A549 (cell line): ENCODE results near the gene NRG3. TPM values are rescaled to one million over a fixed set of nuclear protein-coding genes. Genes with fewer than 3 reads are reported as not detected.

Experiments used
- ATAC-seq, 2 experiments: fragments of 200-7000 bp in 1 of 2; fragments of >200 bp in 1 of 2; cut with Nextera tagmentation in 1 of 2; cut with Tn5 transposase in 1 of 2; 3 replicates each; pipeline versions ENCODE4 v1.8.0 to v1.9.1; 2018 to 2020; ENCODE audit warnings: mild to moderate bottlenecking in 1 of 2, moderate library complexity in 1 of 2
- CTCF ChIA-PET: fragments of 300-600 bp; sonication (Branson Sonifier 250); formaldehyde crosslinking; extraction: SDS; loops from one replicate; lab custom pipeline; 2021; ENCODE audit warnings: antibody characterized with exemption, inconsistent platforms; lab: Yijun Ruan, JAX
- POLR2A ChIA-PET: fragments of 350-600 bp; formaldehyde crosslinking; extraction: SDS; loops from one replicate; lab custom pipeline; 2021; ENCODE audit warnings: antibody characterized with exemption, inconsistent platforms; lab: Yijun Ruan, JAX
- DNase-seq, 2 experiments: peaks; one replicate each; pipeline versions ENCODE4 v3.0.0 to v3.0.0-alpha.2; 2011 to 2016; ENCODE audit warnings: low read depth in 1 of 2, low spot score in 1 of 2
- FAIRE-seq: peaks from 2 replicates; lab custom pipeline; 2011; peaks lifted over from hg19 to GRCh38; lab: Jason Lieb, UNC
- H3K27ac ChIP-seq, 2 experiments: fragments of >200 bp; sonication (Bioruptor Twin); formaldehyde crosslinking; 3 replicates each; pipeline ENCODE4 v1.5.1; 2016 to 2017
- H3K4me1 ChIP-seq: fragments of >200 bp; sonication (Bioruptor Twin); formaldehyde crosslinking; 3 replicates; pipeline ENCODE4 v1.6.1; 2016
- H3K4me2 ChIP-seq: fragments of >200 bp; sonication (Bioruptor Twin); formaldehyde crosslinking; 3 replicates; pipeline ENCODE4 v1.6.1; 2016
- H3K4me3 ChIP-seq: fragments of >200 bp; sonication (Bioruptor Twin); formaldehyde crosslinking; 3 replicates; pipeline ENCODE4 v1.5.1; 2016
- H3K9me3 ChIP-seq: fragments of >200 bp; sonication (Bioruptor Twin); formaldehyde crosslinking; 3 replicates; pipeline ENCODE4 v1.6.1; 2016
- BCL3 ChIP-seq: fragments of >200 bp; sonication (Bioruptor Twin); formaldehyde crosslinking; IDR thresholded peaks from 3 replicates; pipeline ENCODE4 v1.6.1; 2016
- CEBPB ChIP-seq, 2 experiments: fragments of >200 bp in 1 of 2; sonication (Bioruptor Twin) in 1 of 2; formaldehyde crosslinking in 1 of 2; IDR thresholded peaks; 2 replicates each; pipeline ENCODE4 v1.6.1; 2012 to 2016
- E2F6 ChIP-seq: IDR thresholded peaks from 2 replicates; pipeline ENCODE4 v1.6.1; 2012; ENCODE audit warnings: low read depth, borderline replicate concordance
- ELK1 ChIP-seq: fragments of 150-350 bp; IDR thresholded peaks from 2 replicates; pipeline ENCODE4 v1.6.1; 2014; ENCODE audit warnings: low read depth, mild to moderate bottlenecking, low read length
- EP300 ChIP-seq, 2 experiments: fragments of >200 bp; sonication (Bioruptor Twin); formaldehyde crosslinking; IDR thresholded peaks; 2 replicates in 1 of 2; 3 replicates in 1 of 2; pipeline ENCODE4 v1.6.1; 2016 to 2017
- FOSB ChIP-seq: fragments of 250-450 bp; sonication (Bioruptor Pico); IDR thresholded peaks from 2 replicates; pipeline ENCODE4 v1.5.0; 2020; ENCODE audit warnings: mild to moderate bottlenecking, moderate library complexity
- FOSL2 ChIP-seq, 2 experiments: fragments of 450-650 bp in 1 of 2; fragments of >200 bp in 1 of 2; sonication (Bioruptor Twin) in 1 of 2; formaldehyde crosslinking; IDR thresholded peaks; 2 replicates each; pipeline versions ENCODE4 v1.5.0 to v1.6.1; 2016 to 2020; ENCODE audit warnings: mild to moderate bottlenecking in 1 of 2, moderate library complexity in 1 of 2
- FOXS1 ChIP-seq: fragments of 250-450 bp; sonication (Bioruptor Pico); IDR thresholded peaks from 2 replicates; pipeline ENCODE4 v1.5.0; 2020; ENCODE audit warnings: mild to moderate bottlenecking, moderate library complexity
- HES2 ChIP-seq: fragments of >200 bp; sonication (Bioruptor Twin); formaldehyde crosslinking; IDR thresholded peaks from 2 replicates; pipeline ENCODE4 v1.6.1; 2016
- HEYL ChIP-seq: fragments of 250-450 bp; sonication (Bioruptor Pico); IDR thresholded peaks from 2 replicates; pipeline ENCODE4 v1.8.0; 2021; ENCODE audit warnings: mild to moderate bottlenecking, moderate library complexity
- HOXB13 ChIP-seq: fragments of 250-450 bp; sonication (Bioruptor Pico); IDR thresholded peaks from 2 replicates; pipeline ENCODE4 v1.5.0; 2020; ENCODE audit warnings: low read depth, mild to moderate bottlenecking, moderate library complexity
- JUN ChIP-seq, 2 experiments: fragments of >200 bp; sonication (Bioruptor Twin); formaldehyde crosslinking; IDR thresholded peaks; 2 replicates in 1 of 2; 3 replicates in 1 of 2; pipeline ENCODE4 v1.6.1; 2016 to 2017
- JUNB ChIP-seq: fragments of >200 bp; sonication (Bioruptor Twin); formaldehyde crosslinking; IDR thresholded peaks from 2 replicates; pipeline ENCODE4 v1.6.1; 2016
- KDM1A ChIP-seq: fragments of 200-600 bp; sonication (generic); IDR thresholded peaks from 2 replicates; pipeline ENCODE4 v1.6.1; 2016; ENCODE audit warnings: low read depth, mild to moderate bottlenecking
- MAFK ChIP-seq: fragments of 450-650 bp; IDR thresholded peaks from 2 replicates; pipeline ENCODE4 v1.6.1; 2014; ENCODE audit not compliant: partially characterized antibody
- MAX ChIP-seq: IDR thresholded peaks from 2 replicates; pipeline ENCODE4 v1.6.1; 2012
- MAZ ChIP-seq: fragments of 150-350 bp; IDR thresholded peaks from 2 replicates; pipeline ENCODE4 v1.6.1; 2014; ENCODE audit warnings: antibody characterized with exemption, low read depth, low read length, borderline replicate concordance
- NFE2L2 ChIP-seq: fragments of 150-350 bp; conservative IDR thresholded peaks from 2 replicates; pipeline ENCODE4 v1.6.1; 2014; ENCODE audit warnings: low read length
- RAD21 ChIP-seq, 2 experiments: fragments of >200 bp in 1 of 2; sonication (Bioruptor Twin) in 1 of 2; formaldehyde crosslinking in 1 of 2; IDR thresholded peaks in 1 of 2; conservative IDR thresholded peaks in 1 of 2; 2 replicates in 1 of 2; 3 replicates in 1 of 2; pipeline ENCODE4 v1.6.1; 2012 to 2018; ENCODE audit warnings: inconsistent platforms in 1 of 2
- REST ChIP-seq: fragments of 200-600 bp; sonication (generic); IDR thresholded peaks from 2 replicates; pipeline ENCODE4 v1.6.1; 2016; ENCODE audit warnings: antibody characterized with exemption, mild to moderate bottlenecking, moderate library complexity
- RFX5 ChIP-seq: fragments of 450-650 bp; IDR thresholded peaks from 2 replicates; pipeline ENCODE4 v1.7.1; 2014; ENCODE audit warnings: antibody characterized with exemption, mild to moderate bottlenecking, moderate library complexity
- TFCP2L1 ChIP-seq: fragments of 250-450 bp; sonication (Bioruptor Pico); IDR thresholded peaks from 2 replicates; pipeline ENCODE4 v1.5.0; 2021; ENCODE audit warnings: mild to moderate bottlenecking
- ZC3H11A ChIP-seq: fragments of 450-650 bp; IDR thresholded peaks from 2 replicates; pipeline ENCODE4 v1.6.1; 2014; ENCODE audit warnings: antibody characterized with exemption, mild to moderate bottlenecking
- ZSCAN20 ChIP-seq: fragments of 250-450 bp; sonication (Bioruptor Pico); IDR thresholded peaks from 2 replicates; pipeline ENCODE4 v1.8.0; 2022; ENCODE audit warnings: mild to moderate bottlenecking, moderate library complexity
- WGBS: methylation state at CpG from one replicate; pipeline ENCODE4 v1.1.6; 2017; ENCODE audit errors: missing lambda C conversion rate; 5-methylcytosine and 5-hydroxymethylcytosine counted together
- polyA plus RNA-seq, 4 experiments: library from polyadenylated mRNA; depleted of rRNA in 3 of 4; stranded (reverse); fragments of >200 nt; fragmentation: RNase III in 1 of 4; extraction: RNeasy Plus Mini Kit Qiagen cat#74134 plus additional on column Dnase treatment in 1 of 4; gene quantifications; 2 replicates in 3 of 4; 3 replicates in 1 of 4; pipeline ENCODE4 v1.2.3, GENCODE V29; 2011 to 2017

The NRG3 gene
- polyA plus RNA-seq, 2 of the 4 experiments (the other 2 are of a cell fraction), result not detected

GRCh38 chr10:82572744-82573143, 697.8 kb downstream of the NRG3 start:
- POLR2A ChIA-PET, result no interaction called here

GRCh38 chr10:82574081-82574480, 699.1 kb downstream of the NRG3 start:
- DNase-seq, result no peak
- ChIA-PET CTCF (interaction anchor here (1.0 kb wide), 1 partner anchor 10 kb away, joined by 3 read pairs; no protein-coding TSS in a partner anchor), POLR2A (no interaction called here)
- no peak for ATAC-seq
- Histone ChIP-seq H3K4me2 (no peak overlapping the region), H3K4me3 (no peak overlapping the region), H3K9me3 (no peaks in the 10 kb centered on the region), H3K4me1 (no peaks in the 10 kb centered on the region), H3K27ac (no peak overlapping the region)
- 1% methylated on average over 2 of the region's 2 CpGs for WGBS
- no peak for FAIRE-seq
- TF ChIP-seq ZC3H11A (no peak), FOSL2 (IDR thresholded peaks at IDR 0.05) (no peak), FOSL2 (CRISPR knock-in tag; IDR thresholded peaks at IDR 0.05) (no peak), MAX (no peak), MAZ (no peak), BCL3 (no peak), HOXB13 (no peak), ELK1 (no peak), FOXS1 (CRISPR knock-in tag) (no peak), HEYL (CRISPR knock-in tag) (no peak), TFCP2L1 (CRISPR knock-in tag) (no peak), NFE2L2 (no peak), REST (no peak), KDM1A (no peak), RFX5 (no peak), EP300 (IDR thresholded peaks at IDR 0.05) (no peak), E2F6 (no peak), CEBPB (IDR thresholded peaks at IDR 0.05) (no peak), HES2 (no peak), ZSCAN20 (no peak), JUNB (no peak)

More at GRCh38 chr10:82572744-82573143, 697.8 kb downstream of the NRG3 start:
- no peaks in the 10 kb centered on the region for H3K4me1 ChIP-seq
- TF ChIP-seq MAFK (no peak), FOSB (CRISPR knock-in tag) (no peak), RAD21 (conservative IDR thresholded peaks at IDR 0.05 in 1 of 2, IDR thresholded peaks at IDR 0.05 in 1 of 2) (no peak), JUN (IDR thresholded peaks at IDR 0.05) (no peak)
- CTCF ChIA-PET, result no interaction called here
- H3K27ac ChIP-seq, result no peak overlapping the region
- no peak for ATAC-seq
- no peaks in the 10 kb centered on the region for H3K9me3 ChIP-seq
- 15% methylated on average over 1 of the region's 1 CpG for WGBS
- DNase-seq, result no peak
- H3K4me3 ChIP-seq, result no peak overlapping the region
- no peak overlapping the region for H3K4me2 ChIP-seq
- FAIRE-seq, result no peak
